Measurements from ENCODE around the gene HDAC4.

GRCh38 chr2:239206042-239206441 is 194.8 kb downstream of the HDAC4 start:
- TF ChIP-seq POLR2A (IDR thresholded peaks at IDR 0.05) (no peak), CTCF (IDR thresholded peaks at IDR 0.05) (no peak)
